Sigmoid colon (tissue), 4 donors: Measurements from ENCODE around the gene AKTIP.

Experiments used
- EP300 ChIP-seq, 4 donors: sonication (generic); formaldehyde crosslinking; IDR thresholded peaks; one replicate each; pipeline ENCODE4 v1.6.1; 2017; ENCODE audit warnings: antibody characterized with exemption in 4 of 4
- POLR2A ChIP-seq, 2 donors: fragments of 450-650 bp; IDR thresholded peaks; one replicate each; pipeline ENCODE4 v1.6.1; 2016; ENCODE audit warnings: antibody characterized with exemption in 2 of 2, mild to moderate bottlenecking in 2 of 2, moderate library complexity in 2 of 2
- POLR2AphosphoS5 ChIP-seq, 4 donors: sonication (generic); formaldehyde crosslinking; IDR thresholded peaks; one replicate each; pipeline ENCODE4 v1.6.1; 2017; ENCODE audit warnings: antibody characterized with exemption in 4 of 4
- TF ChIP-seq, protein P1 (sequence below), 4 experiments: fragments of 450-650 bp in 3 of 4; fragments of 200-600 bp in 1 of 4; IDR thresholded peaks; one replicate each; pipeline ENCODE4 v1.5.1; 2016 to 2019; ENCODE audit warnings: antibody characterized with exemption in 4 of 4, mild to moderate bottlenecking in 3 of 4, moderate library complexity in 2 of 4

DNA sequence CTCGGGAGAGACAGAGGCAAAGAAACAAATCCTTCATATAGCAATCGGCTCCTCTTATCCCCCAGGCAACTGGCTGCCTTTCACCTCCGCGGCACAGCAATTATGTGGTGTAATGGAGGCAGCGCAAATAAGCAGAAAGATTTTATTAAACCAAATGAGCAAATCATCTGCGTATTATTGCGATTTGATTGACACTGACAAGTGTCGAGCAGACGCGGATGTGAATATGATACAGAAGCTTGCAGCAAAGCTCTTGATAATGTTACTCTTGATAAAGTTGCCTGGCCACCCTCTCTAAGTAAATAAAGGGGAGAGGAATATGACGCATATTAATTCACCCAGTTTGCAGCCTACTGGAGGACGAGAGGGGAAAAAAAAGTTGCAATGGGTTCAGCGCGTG lies 26.5 kb upstream of the AKTIP start:
- TF ChIP-seq POLR2A (IDR thresholded peaks at IDR 0.05) (no peak), POLR2AphosphoS5 (IDR thresholded peaks at IDR 0.05) (no peak), EP300 (IDR thresholded peaks at IDR 0.05) (no peak)
- TF ChIP-seq, protein P1, sequence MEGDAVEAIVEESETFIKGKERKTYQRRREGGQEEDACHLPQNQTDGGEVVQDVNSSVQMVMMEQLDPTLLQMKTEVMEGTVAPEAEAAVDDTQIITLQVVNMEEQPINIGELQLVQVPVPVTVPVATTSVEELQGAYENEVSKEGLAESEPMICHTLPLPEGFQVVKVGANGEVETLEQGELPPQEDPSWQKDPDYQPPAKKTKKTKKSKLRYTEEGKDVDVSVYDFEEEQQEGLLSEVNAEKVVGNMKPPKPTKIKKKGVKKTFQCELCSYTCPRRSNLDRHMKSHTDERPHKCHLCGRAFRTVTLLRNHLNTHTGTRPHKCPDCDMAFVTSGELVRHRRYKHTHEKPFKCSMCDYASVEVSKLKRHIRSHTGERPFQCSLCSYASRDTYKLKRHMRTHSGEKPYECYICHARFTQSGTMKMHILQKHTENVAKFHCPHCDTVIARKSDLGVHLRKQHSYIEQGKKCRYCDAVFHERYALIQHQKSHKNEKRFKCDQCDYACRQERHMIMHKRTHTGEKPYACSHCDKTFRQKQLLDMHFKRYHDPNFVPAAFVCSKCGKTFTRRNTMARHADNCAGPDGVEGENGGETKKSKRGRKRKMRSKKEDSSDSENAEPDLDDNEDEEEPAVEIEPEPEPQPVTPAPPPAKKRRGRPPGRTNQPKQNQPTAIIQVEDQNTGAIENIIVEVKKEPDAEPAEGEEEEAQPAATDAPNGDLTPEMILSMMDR (IDR thresholded peaks at IDR 0.05), result no peak
